HL-60/S4 treated with retinoic acid at 250 ng/mL for 4 days and 3 days (cell line): ENCODE data around the gene OSER1.
"Not testable (repeated sequence)": the region's sequence is repeated elsewhere in the genome, so short reads cannot be mapped to it uniquely, and the experiment has no call there.

Experiments
- in situ Hi-C: fragments of 300-500 bp; cut with MboI; formaldehyde crosslinking; loops from 2 replicates; pipeline ENCODE4 v1.7.0; 2022; ENCODE audit warnings: low sequenced_read_pairs

The OSER1 gene

GRCh38 chr20:44210406-44211176 is at the start of gene OSER1:
OSER1 (minus strand) TSS chr20:44210771; CDS start chr20:44206957, 3,814 bp downstream.
- in situ Hi-C loops = no loop called here

- in situ Hi-C loops = no loop called here
Measured at GRCh38 chr20:44258226-44258890, 47.8 kb upstream of the OSER1 start.

- in situ Hi-C loops = no loop called here
Measured at GRCh38 chr20:44256961-44257360, 46.4 kb upstream of the OSER1 start.

- in situ Hi-C loops = no loop called here
Measured at GRCh38 chr20:44255942-44256341, 45.4 kb upstream of the OSER1 start.

GRCh38 chr20:44254073-44254472 is 43.5 kb upstream of the OSER1 start:
- in situ Hi-C loops = no loop called here

GRCh38 chr20:44253528-44253927 is 43.0 kb upstream of the OSER1 start:
- in situ Hi-C loops = no loop called here

- in situ Hi-C loops = no loop called here
Measured at GRCh38 chr20:44251284-44251683, 40.7 kb upstream of the OSER1 start.

- in situ Hi-C loops = no loop called here
Measured at GRCh38 chr20:44248410-44248759, 37.8 kb upstream of the OSER1 start.

- in situ Hi-C loops = no loop called here
Measured at GRCh38 chr20:44247586-44248409, 37.2 kb upstream of the OSER1 start.

- in situ Hi-C loops = no loop called here
Measured at GRCh38 chr20:44247131-44247571, 36.6 kb upstream of the OSER1 start, which contains the start of gene GDAP1L1. GDAP1L1 (plus strand) TSS chr20:44247308; CDS start chr20:44247335, 27 bp downstream.

GRCh38 chr20:44245977-44246376 is 35.4 kb upstream of the OSER1 start:
- in situ Hi-C loops = no loop called here

GRCh38 chr20:44241796-44242195 is 31.2 kb upstream of the OSER1 start:
- in situ Hi-C loops = no loop called here

- in situ Hi-C loops = not testable (repeated sequence)
Measured at GRCh38 chr20:44236840-44237239, 26.3 kb upstream of the OSER1 start.

- in situ Hi-C loops = no loop called here
Measured at GRCh38 chr20:44235702-44236101, 25.1 kb upstream of the OSER1 start.

- in situ Hi-C loops = no loop called here
Measured at GRCh38 chr20:44234566-44235317, 24.2 kb upstream of the OSER1 start.

GRCh38 chr20:44233436-44234016 is 23.0 kb upstream of the OSER1 start:
- in situ Hi-C loops = no loop called here

- in situ Hi-C loops = not testable (repeated sequence)
Measured at GRCh38 chr20:44232469-44232856, 21.9 kb upstream of the OSER1 start.

- in situ Hi-C loops = no loop called here
Measured at GRCh38 chr20:44231713-44232468, 21.3 kb upstream of the OSER1 start.

- in situ Hi-C loops = no loop called here
Measured at GRCh38 chr20:44231193-44231592, 20.6 kb upstream of the OSER1 start.
